ENCODE measurements around the gene AK2. TPM values are rescaled to one million over a fixed set of nuclear protein-coding genes. Genes with fewer than 3 reads are reported as not detected.
A peak's percentile ranks its signal among the peaks of the same experiment; 100 is the strongest.
"Not testable (repeated sequence)": the region's sequence is repeated elsewhere in the genome, so short reads cannot be mapped to it uniquely, and the experiment has no call there.

AK2 gene
- total and polyA plus RNA-seq, 4 donors = 71.8 to 95.6 (median 82.6) TPM

DNA sequence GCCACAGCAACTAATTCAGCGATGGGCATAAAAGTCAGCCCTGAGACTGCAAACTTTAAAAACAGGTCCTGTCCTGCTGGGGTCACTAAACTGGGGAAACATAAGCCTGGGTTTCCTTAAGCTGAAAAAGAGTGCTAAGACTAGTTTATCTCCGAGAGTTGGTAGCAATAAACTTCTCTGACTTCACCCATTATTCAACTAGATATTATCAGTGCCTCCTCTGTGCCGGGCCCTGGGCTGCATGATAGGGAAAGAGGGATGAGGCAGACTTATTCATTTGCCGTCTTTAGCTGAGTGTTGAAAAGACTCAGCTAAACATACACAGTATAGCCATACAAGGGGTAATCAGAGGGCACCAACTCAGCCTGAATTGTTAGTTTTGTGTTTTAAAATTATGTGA, 33.0 kb downstream of the AK2 start:
- ATAC-seq (ENCODE audit: low FRiP score) (no peak), DNase-seq (no peak)
- Histone ChIP-seq H3K4me3 (ENCODE audit: low read length in 2 of 2) (no peak overlapping the region), H3K27ac (ENCODE audit: low read depth in 1 of 2, low read length in 2 of 2) (no peak overlapping the region), H3K27me3 (ENCODE audit: control insufficient read depth in 1 of 2, insufficient read depth in 2 of 2, low read length in 1 of 2) (no peaks in the 10 kb centered on the region), H3K9me3 (ENCODE audit: control insufficient read depth, low read length) (no peaks in the 10 kb centered on the region), H3K36me3 (ENCODE audit: control insufficient read depth in 1 of 2, insufficient read depth in 2 of 2, low read length in 1 of 2) (peaks cover 2 to 4% of the 10 kb centered on the region in 2 donors), H3K4me1 (ENCODE audit: control insufficient read depth in 1 of 2, insufficient read depth in 2 of 2, low read length in 2 of 2) (no peaks in the 10 kb centered on the region)
- 91 to 93% methylated on average over 4 of the region's 4 CpGs for WGBS, 2 donors
- intact Hi-C loops (cut with DNase I) = no loop called here

DNA sequence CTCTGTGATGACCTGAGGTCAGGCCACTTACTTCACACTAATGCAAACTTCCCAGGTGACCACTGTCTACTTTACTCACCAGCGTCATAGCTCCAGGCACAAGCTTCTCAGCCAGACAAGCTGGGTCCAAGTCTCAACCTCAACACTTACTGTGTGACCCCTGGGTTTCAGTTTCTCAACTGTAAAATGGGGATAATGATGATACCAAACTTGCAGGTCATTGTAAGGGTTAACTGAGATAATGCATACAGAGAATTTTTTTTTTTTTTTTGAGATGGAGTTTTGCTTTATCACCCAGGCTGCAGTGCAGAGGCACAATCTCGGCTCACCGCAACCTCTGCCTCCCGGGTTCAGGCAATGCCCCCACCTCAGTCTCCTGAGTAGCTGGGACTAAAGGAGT, 34.7 kb downstream of the AK2 start:
- Histone ChIP-seq H3K36me3 (ENCODE audit: control insufficient read depth in 1 of 2, insufficient read depth in 2 of 2, low read length in 1 of 2) (no peaks in the 10 kb centered on the region), H3K27me3 (ENCODE audit: control insufficient read depth in 1 of 2, insufficient read depth in 2 of 2, low read length in 1 of 2) (no peaks in the 10 kb centered on the region), H3K27ac (ENCODE audit: low read depth in 1 of 2, low read length in 2 of 2) (no peak overlapping the region), H3K4me3 (ENCODE audit: low read length in 2 of 2) (no peak overlapping the region), H3K4me1 (ENCODE audit: control insufficient read depth in 1 of 2, insufficient read depth in 2 of 2, low read length in 2 of 2) (no peaks in the 10 kb centered on the region), H3K9me3 (ENCODE audit: control insufficient read depth, low read length) (no peaks in the 10 kb centered on the region)
- intact Hi-C loops (cut with DNase I) = no loop called here
- DNase-seq = no peak
- no peak for ATAC-seq (ENCODE audit: low FRiP score)
- 90 to 94% methylated on average over 4 of the region's 4 CpGs for WGBS, 2 donors

DNA sequence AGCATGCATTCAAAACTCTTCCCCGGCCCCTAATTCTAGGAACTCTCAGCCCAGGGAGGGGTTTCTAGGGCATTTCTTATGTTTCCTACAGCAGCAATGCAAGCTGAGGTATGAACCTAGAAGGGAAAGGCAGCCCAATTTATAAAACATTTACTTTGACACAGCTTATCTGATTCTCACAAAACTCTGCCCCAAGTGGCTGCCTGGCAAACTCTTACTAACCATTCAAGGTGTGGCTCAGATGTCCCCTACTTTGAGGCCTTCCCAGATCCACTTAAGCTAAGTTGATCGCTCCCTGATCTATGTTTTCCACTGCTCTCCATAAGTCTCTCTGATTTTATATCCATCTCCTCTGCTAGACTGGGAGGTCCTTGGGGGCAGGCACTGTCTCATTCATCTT, 35.4 kb downstream of the AK2 start:
- Histone ChIP-seq H3K9me3 (ENCODE audit: control insufficient read depth, low read length) (no peaks in the 10 kb centered on the region), H3K36me3 (ENCODE audit: control insufficient read depth in 1 of 2, insufficient read depth in 2 of 2, low read length in 1 of 2) (no peaks in the 10 kb centered on the region), H3K27me3 (ENCODE audit: control insufficient read depth in 1 of 2, insufficient read depth in 2 of 2, low read length in 1 of 2) (no peaks in the 10 kb centered on the region), H3K4me3 (ENCODE audit: low read length in 2 of 2) (no peak overlapping the region), H3K4me1 (ENCODE audit: control insufficient read depth in 1 of 2, insufficient read depth in 2 of 2, low read length in 2 of 2) (no peaks in the 10 kb centered on the region), H3K27ac (ENCODE audit: low read depth in 1 of 2, low read length in 2 of 2) (no peak overlapping the region)
- DNase-seq = no peak
- 96 to 98% methylated on average over 2 of the region's 2 CpGs for WGBS, 2 donors
- intact Hi-C loops (cut with DNase I) = no loop called here
- no peak for ATAC-seq (ENCODE audit: low FRiP score)

DNA sequence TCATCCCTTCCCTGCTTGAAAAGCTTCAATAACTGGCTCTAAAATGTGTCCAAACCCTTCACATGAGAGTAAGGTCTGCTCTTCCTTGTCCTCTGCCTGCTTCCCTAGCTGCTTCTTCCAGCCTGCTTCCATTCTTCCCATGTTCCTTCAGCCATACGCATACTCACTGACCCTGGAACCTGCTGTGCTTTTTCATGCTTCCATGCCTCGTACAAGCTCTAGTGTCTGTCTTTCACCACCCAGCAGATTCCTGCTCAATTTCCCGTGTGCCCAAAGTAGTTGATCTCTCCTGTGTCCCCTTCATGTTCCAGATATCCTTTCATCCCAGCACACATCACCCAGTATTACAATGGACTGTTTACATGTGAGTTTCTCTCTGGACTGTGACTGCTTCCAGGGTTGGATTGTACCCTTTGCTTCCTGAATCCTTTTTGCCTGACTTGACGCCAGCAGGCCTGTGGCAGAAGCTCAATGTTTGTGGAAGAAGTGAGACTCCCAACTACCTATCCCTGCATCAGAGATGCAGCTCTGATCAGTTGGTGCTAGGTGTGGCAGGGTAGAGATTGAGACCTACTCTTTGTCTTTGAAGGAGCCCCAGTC, 36.2 kb downstream of the AK2 start:
- Histone ChIP-seq H3K27me3 (ENCODE audit: control insufficient read depth in 1 of 2, insufficient read depth in 2 of 2, low read length in 1 of 2) (no peaks in the 10 kb centered on the region), H3K4me3 (ENCODE audit: low read length in 2 of 2) (no peak overlapping the region), H3K36me3 (ENCODE audit: control insufficient read depth in 1 of 2, insufficient read depth in 2 of 2, low read length in 1 of 2) (no peaks in the 10 kb centered on the region), H3K4me1 (ENCODE audit: control insufficient read depth in 1 of 2, insufficient read depth in 2 of 2, low read length in 2 of 2) (no peaks in the 10 kb centered on the region), H3K9me3 (ENCODE audit: control insufficient read depth, low read length) (no peaks in the 10 kb centered on the region), H3K27ac (ENCODE audit: low read depth in 1 of 2, low read length in 2 of 2) (no peak overlapping the region)
- WGBS, 2 donors = 69 to 73% methylated on average over 4 of the region's 4 CpGs
- intact Hi-C loops (cut with DNase I) = no loop called here
- DNase-seq (no peak), ATAC-seq (ENCODE audit: low FRiP score) (no peak)

DNA sequence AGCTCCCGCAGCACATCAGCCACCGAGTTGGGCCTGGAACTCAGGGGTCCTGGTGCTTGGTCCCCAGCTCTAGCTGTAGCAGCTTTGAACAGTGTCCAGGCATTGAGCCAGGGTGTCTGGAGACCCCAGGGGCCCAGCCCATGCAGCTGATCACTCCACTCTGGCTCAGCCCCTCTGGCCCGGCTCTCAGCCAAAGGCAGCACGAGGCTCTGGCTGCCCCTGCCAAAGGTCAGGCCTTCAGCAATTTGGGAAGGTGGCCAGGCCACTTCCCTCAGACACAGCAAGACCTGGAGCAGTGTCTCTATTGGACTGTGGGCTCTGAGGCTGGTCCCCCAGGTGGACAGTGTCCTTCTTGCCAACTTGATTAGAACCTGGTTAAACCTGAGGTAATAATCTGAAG, 37.7 kb downstream of the AK2 start:
- no peak overlapping the region for H3K4me3 ChIP-seq (ENCODE audit: low read length in 2 of 2)
- H3K36me3 ChIP-seq (ENCODE audit: control insufficient read depth in 1 of 2, insufficient read depth in 2 of 2, low read length in 1 of 2) = no peaks in the 10 kb centered on the region
- H3K4me1 ChIP-seq (ENCODE audit: control insufficient read depth in 1 of 2, insufficient read depth in 2 of 2, low read length in 2 of 2) = no peaks in the 10 kb centered on the region
- DNase-seq (no peak), ATAC-seq (ENCODE audit: low FRiP score) (no peak)
- H3K27ac ChIP-seq (ENCODE audit: low read depth in 1 of 2, low read length in 2 of 2) = no peak overlapping the region
- 58 to 65% methylated on average over 4 of the region's 4 CpGs for WGBS, 2 donors
- H3K9me3 ChIP-seq (ENCODE audit: control insufficient read depth, low read length) = no peaks in the 10 kb centered on the region
- intact Hi-C loops (cut with DNase I) = no loop called here
- H3K27me3 ChIP-seq (ENCODE audit: control insufficient read depth in 1 of 2, insufficient read depth in 2 of 2, low read length in 1 of 2) = no peaks in the 10 kb centered on the region

DNA sequence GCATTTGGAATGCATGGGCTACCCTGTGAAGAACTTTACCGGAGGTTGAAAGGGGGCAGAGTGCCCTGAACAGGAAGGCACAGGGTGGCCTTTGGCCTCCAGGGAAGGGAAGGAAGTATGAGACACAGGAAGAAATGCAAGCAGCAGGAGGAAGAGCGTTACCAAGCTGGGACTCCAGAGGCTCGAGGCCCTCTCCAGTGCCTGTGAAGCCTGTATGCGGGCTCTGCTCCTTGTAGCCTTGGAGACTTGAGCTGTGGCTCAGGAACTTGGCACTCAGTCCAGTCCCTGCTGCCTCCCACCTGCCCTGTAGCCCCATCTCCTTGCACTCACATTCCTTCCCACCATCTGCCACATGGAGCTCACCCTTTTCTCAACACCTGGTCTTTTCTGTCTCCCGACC, 38.6 kb downstream of the AK2 start:
- Histone ChIP-seq H3K27me3 (ENCODE audit: control insufficient read depth in 1 of 2, insufficient read depth in 2 of 2, low read length in 1 of 2) (no peaks in the 10 kb centered on the region), H3K9me3 (ENCODE audit: control insufficient read depth, low read length) (no peaks in the 10 kb centered on the region), H3K4me1 (ENCODE audit: control insufficient read depth in 1 of 2, insufficient read depth in 2 of 2, low read length in 2 of 2) (no peaks in the 10 kb centered on the region), H3K27ac (ENCODE audit: low read depth in 1 of 2, low read length in 2 of 2) (no peak overlapping the region), H3K36me3 (ENCODE audit: control insufficient read depth in 1 of 2, insufficient read depth in 2 of 2, low read length in 1 of 2) (no peaks in the 10 kb centered on the region), H3K4me3 (ENCODE audit: low read length in 2 of 2) (no peak overlapping the region)
- ATAC-seq (ENCODE audit: low FRiP score) (no peak), DNase-seq (no peak)
- WGBS, 2 donors = 89 to 92% methylated on average over 5 of the region's 5 CpGs
- intact Hi-C loops (cut with DNase I) = no loop called here

DNA sequence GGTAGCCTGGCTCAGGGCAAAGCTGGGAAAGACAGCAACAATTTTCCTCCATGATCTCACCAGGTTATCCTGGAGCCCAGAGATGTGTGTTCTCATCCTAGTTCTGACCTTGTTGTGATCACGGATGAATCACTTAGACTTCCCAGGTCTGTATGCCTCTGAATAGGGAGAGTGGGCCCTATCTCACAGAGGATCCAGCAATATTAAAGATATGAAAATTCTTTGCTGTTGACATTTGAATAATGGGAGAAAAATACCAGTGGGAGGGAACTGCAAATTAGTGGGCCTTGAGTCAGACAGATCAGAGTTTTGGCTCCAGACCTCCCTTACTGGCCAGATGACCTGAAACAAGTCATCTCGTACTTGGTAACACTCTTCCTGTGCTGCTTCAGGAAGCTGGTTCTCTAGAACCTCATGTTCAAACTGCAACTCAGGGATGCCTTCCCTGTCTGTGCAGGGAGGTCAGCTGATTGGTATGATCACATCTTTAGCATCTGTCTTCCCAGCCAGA, 39.2 kb downstream of the AK2 start:
- Histone ChIP-seq H3K27me3 (ENCODE audit: control insufficient read depth in 1 of 2, insufficient read depth in 2 of 2, low read length in 1 of 2) (no peaks in the 10 kb centered on the region), H3K4me1 (ENCODE audit: control insufficient read depth in 1 of 2, insufficient read depth in 2 of 2, low read length in 2 of 2) (no peaks in the 10 kb centered on the region), H3K9me3 (ENCODE audit: control insufficient read depth, low read length) (no peaks in the 10 kb centered on the region), H3K36me3 (ENCODE audit: control insufficient read depth in 1 of 2, insufficient read depth in 2 of 2, low read length in 1 of 2) (no peaks in the 10 kb centered on the region), H3K4me3 (ENCODE audit: low read length in 2 of 2) (no peak overlapping the region), H3K27ac (ENCODE audit: low read depth in 1 of 2, low read length in 2 of 2) (no peak overlapping the region)
- intact Hi-C loops (cut with DNase I) = no loop called here
- no peak for ATAC-seq (ENCODE audit: low FRiP score)
- 18 to 25% methylated on average over 2 of the region's 2 CpGs for WGBS, 2 donors
- DNase-seq = no peak

DNA sequence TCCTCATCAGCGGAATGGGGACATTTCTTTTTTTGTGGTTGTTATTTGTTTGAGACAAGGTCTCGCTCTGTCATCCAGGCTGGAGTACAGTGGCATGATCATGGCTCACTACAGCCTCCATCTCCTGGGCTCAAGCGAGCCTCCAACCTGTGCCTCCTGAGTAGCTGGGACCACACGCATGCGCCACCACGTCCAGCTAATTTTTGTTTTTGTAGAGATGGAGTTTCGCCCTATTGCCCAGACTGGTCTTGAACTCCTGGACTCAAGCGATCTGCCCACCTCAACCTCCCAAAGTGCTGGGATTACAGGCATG, 43.4 kb downstream of the AK2 start:
- H3K27me3 ChIP-seq (ENCODE audit: control insufficient read depth in 1 of 2, insufficient read depth in 2 of 2, low read length in 1 of 2); intact Hi-C loops (cut with DNase I); H3K4me3 ChIP-seq (ENCODE audit: low read length in 2 of 2); H3K4me1 ChIP-seq (ENCODE audit: control insufficient read depth in 1 of 2, insufficient read depth in 2 of 2, low read length in 2 of 2); H3K9me3 ChIP-seq (ENCODE audit: control insufficient read depth, low read length); DNase-seq; H3K36me3 ChIP-seq (ENCODE audit: control insufficient read depth in 1 of 2, insufficient read depth in 2 of 2, low read length in 1 of 2); ATAC-seq (ENCODE audit: low FRiP score); H3K27ac ChIP-seq (ENCODE audit: low read depth in 1 of 2, low read length in 2 of 2): not testable (repeated sequence)
- 96 to 98% methylated on average over 8 of the region's 8 CpGs for WGBS, 2 donors

DNA sequence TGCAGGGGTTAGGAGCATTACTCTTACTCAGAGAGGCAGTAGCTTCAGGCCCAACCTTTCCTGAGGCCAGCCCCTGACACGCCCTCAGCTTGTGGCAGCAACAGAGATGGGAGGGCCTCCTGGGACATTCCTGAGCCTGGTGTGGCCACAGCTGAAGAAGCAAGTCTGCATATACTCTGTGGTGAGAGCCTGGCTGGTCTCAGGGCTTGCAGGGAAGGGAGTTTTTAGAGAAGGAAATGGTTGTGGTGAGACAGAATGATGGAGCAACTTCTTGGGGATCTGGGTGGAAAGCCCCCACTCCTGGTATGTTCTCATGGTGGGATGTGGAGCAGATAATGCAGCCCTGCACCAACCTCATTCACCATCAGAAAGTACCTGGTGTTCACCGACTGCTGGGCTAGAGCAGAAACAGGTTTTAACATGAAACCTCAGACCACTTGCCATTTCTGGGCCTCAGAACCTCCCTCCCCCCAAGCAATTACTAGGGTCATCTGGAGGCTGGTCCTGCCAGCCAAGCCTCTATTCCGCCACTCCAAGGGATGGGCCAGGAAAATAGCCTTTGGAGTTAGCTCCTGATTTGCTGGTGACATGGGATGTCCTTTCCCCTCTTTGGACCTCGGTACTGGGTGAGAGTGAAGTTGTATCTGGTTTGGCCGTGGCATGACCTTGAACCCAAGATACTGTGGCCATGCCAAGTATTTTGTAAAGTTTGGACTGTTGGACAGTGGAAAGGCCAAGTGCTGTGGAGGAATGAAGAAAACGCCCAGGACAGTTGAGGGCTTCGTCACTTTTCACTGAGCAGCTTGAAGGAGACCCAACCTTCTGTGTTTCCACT, 44.0 kb downstream of the AK2 start:
- H3K4me3 ChIP-seq (ENCODE audit: low read length in 2 of 2) = no peak overlapping the region
- no peaks in the 10 kb centered on the region for H3K27me3 ChIP-seq (ENCODE audit: control insufficient read depth in 1 of 2, insufficient read depth in 2 of 2, low read length in 1 of 2)
- no peaks in the 10 kb centered on the region for H3K9me3 ChIP-seq (ENCODE audit: control insufficient read depth, low read length)
- intact Hi-C loops (cut with DNase I) = no loop called here
- DNase-seq = peak; percentile 89 to 94
- H3K27ac ChIP-seq (ENCODE audit: low read depth in 1 of 2, low read length in 2 of 2) = no peak overlapping the region
- 81 to 82% methylated on average over 7 of the region's 7 CpGs for WGBS, 2 donors
- H3K36me3 ChIP-seq (ENCODE audit: control insufficient read depth in 1 of 2, insufficient read depth in 2 of 2, low read length in 1 of 2) = no peaks in the 10 kb centered on the region
- peak; percentile 72 for ATAC-seq (ENCODE audit: low FRiP score)
- H3K4me1 ChIP-seq (ENCODE audit: control insufficient read depth in 1 of 2, insufficient read depth in 2 of 2, low read length in 2 of 2) = no peaks in the 10 kb centered on the region

All from aorta (tissue), 5 donors.